Central memory CD8-positive, alpha-beta T cell (primary cell): ENCODE measurements around the gene PRKAA1.
"Not testable (repeated sequence)": the region's sequence is repeated elsewhere in the genome, so short reads cannot be mapped to it uniquely, and the experiment has no call there.

ENCODE experiments used
- ATAC-seq: fragments of 150-1000 bp; cut with Tn5 transposase; replicated peaks from 2 replicates; pipeline ENCODE4 v1.10.0; 2022; ENCODE audit warnings: mild to moderate bottlenecking, moderate FRiP score, moderate number of reproducible peaks; ENCODE audit not compliant: poor library complexity, severe bottlenecking; ENCODE audit errors: extremely low read depth
- DNase-seq, 2 donors: peaks; one replicate each; pipeline ENCODE4 v3.0.0; 2021; ENCODE audit warnings: low spot score in 2 of 2
- H3K27ac Mint-ChIP-seq: one replicate; pipeline ENCODE4 v1.8.0; 2022; ENCODE audit warnings: low read depth, mild to moderate bottlenecking, moderate library complexity, mixed read lengths
- H3K27me3 Mint-ChIP-seq: one replicate; pipeline ENCODE4 v1.8.0; 2022; ENCODE audit warnings: mixed read lengths
- H3K36me3 Mint-ChIP-seq: one replicate; pipeline ENCODE4 v1.8.0; 2022; ENCODE audit warnings: mild to moderate bottlenecking, moderate library complexity, mixed read lengths; ENCODE audit not compliant: insufficient read depth
- H3K4me1 Mint-ChIP-seq: one replicate; pipeline ENCODE4 v1.8.0; 2022; ENCODE audit warnings: mixed read lengths
- H3K4me3 Mint-ChIP-seq: one replicate; pipeline ENCODE4 v1.8.0; 2022; ENCODE audit warnings: mild to moderate bottlenecking, moderate library complexity, mixed read lengths
- H3K9me3 Mint-ChIP-seq: one replicate; pipeline ENCODE4 v1.8.0; 2022; ENCODE audit warnings: mixed read lengths

PRKAA1 gene

DNA sequence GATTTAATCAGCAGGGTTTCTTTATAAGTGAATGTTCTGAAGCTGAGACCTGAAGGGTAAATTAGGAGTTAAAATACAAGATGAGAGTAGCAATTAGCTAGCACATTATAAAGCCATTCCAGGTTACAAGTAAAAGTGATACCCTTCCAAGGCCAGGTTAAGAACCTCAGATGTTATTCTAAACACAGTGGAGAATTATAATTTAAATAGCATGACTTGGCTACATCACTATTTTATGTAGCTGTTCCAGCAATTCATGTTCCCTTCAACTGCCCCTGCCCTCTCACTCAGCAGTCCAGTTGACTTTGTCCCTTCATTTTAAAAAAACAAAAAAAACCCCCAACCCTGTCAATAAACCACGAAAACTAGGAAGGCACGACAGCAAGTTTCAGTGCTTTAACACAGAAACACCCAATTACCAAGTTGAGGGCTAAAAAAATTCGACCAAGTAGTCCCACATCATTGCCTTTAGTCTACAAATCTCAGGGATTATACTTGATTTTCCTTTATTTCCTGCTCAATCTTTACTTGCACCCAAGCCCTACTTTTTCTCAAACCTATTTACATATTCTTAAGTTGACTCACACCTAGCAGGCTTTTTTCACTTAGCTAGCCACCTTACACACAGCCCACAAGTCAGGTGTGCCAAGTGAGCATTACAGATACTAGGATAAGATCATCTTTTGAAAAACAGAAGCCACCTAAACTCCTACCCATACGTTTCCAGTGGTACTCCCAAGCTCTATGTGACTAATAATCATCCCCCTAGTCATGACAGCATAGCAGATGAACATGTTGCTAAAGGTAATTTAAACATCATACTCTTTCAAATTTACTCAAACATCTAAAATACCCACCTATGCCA, 33.4 kb upstream of the PRKAA1 start:
- no peak overlapping the region for H3K4me3 Mint-ChIP-seq
- H3K9me3 Mint-ChIP-seq: no peaks in the 10 kb centered on the region
- DNase-seq (no peak), ATAC-seq (no peak)
- peak overlapping the region; percentile 90 for H3K27ac Mint-ChIP-seq
- no peaks in the 10 kb centered on the region for H3K27me3 Mint-ChIP-seq
- H3K36me3 Mint-ChIP-seq: peaks cover 85% of the 10 kb centered on the region
- peaks cover 54% of the 10 kb centered on the region for H3K4me1 Mint-ChIP-seq

DNA sequence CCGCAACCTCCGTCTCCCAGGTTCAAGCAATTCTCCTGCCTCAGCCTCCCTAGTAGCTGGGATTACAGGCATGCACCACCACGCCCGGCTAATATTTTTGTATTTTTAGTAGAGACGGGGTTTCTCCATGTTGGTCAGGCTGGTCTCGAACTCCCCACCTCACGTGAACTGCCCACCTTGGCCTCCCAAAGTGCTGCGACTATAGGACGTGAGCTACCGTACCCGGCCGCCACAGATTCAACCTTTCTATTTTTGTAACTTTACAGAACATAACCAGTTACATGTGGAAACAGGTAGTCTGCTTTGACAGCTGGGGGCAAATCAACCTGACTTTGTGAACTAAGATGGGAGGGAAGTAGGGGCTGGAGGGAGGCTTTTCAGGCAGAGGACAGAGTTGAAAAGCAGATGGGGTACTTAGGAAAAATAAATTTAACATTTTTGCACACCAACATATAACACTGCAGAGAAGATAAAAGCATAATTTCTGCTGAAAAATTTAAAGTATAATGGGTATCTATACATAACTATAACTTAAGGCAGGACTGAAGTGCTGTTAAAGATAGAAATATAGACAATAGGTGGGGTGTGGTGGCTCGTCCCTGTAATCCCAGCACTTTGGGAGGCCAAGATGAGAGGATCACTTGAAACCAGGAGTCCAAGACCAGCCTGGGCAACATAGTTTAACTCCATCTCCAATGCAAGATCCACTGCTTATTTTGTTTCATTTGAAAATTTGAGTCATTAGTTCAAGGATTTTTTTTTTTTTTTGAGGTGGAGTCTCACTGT, 31.8 kb upstream of the PRKAA1 start:
- H3K27me3 Mint-ChIP-seq: no peaks in the 10 kb centered on the region
- H3K4me3 Mint-ChIP-seq: no peak overlapping the region
- H3K27ac Mint-ChIP-seq: no peak overlapping the region
- no peaks in the 10 kb centered on the region for H3K9me3 Mint-ChIP-seq
- peaks cover 53% of the 10 kb centered on the region for H3K4me1 Mint-ChIP-seq
- DNase-seq (no peak), ATAC-seq (no peak)
- H3K36me3 Mint-ChIP-seq: peaks cover 83% of the 10 kb centered on the region

DNA sequence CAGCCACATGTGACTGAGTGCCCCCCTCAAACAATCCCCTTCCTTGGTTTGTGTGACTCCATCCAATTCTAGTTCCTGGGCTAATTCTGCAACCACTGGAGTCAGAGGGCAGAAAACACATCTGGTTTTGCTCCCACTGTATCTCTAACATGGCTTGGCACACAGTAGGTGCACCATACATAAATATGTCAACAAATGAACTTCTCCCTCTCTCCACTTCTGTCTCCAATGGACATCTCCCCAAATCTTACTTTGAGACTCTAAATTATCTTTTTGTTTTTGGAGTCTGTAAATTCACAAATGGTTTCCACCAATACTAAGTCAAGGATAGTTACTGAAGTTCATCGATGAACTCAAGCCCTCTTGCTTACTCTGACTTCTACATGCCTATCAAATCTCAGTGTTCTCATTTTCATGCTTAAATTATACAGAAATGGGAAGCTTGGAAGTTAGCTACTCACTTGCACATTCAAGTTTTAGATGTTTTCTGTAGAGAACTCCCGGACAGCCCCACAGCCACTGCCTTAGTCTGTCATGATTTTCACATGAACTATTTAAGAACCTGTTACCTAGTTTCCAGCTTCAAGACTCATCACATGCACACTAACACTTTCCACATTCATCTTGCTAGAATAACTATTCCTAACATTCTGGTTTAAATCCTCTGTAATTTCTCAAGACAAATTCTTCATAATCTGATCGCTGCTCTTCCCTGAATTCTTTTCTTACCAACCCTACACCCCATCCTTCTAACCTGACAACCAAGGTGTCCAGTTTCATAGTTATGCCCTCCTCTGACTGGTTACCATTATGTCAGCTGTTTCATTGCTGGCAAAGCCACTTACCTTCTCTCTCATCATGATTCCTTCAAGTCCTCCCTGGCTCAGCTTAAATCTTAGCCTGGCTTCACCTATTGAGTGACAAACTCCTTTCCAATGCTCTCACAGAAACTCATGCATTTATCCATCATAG, 30.8 kb upstream of the PRKAA1 start:
- DNase-seq (no peak), ATAC-seq (no peak)
- peak overlapping the region; percentile 36 for H3K27ac Mint-ChIP-seq
- peaks cover 75% of the 10 kb centered on the region for H3K36me3 Mint-ChIP-seq
- no peaks in the 10 kb centered on the region for H3K9me3 Mint-ChIP-seq
- H3K4me3 Mint-ChIP-seq: no peak overlapping the region
- H3K27me3 Mint-ChIP-seq: no peaks in the 10 kb centered on the region
- peaks cover 45% of the 10 kb centered on the region for H3K4me1 Mint-ChIP-seq

DNA sequence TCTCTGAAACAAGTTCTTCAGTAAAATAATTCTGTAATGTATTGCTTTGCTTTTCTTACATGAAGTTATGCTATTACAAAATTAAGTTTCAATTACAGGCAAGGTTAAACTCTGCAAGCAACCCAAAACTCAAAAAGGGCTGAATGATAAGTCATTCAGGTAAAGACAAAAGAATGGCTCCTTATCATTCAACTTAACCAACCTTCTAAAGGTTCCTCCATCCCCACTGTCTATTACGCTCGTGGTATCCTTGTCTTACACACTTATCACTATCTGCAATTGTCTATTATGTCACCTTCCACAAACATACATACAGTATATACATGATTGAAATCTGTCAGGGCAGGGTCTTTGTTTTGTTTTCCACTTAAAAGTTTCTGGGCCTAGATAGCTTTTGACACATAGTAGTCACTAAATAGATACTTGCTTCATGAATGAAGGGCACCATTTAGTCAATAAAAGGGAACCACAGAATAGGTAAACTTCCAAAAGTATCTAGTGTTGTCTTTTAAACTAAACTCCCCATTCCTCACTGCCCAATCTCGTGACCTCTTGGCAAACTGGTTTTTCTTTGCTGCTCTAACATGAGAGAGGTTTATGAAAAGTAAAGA, 30.0 kb upstream of the PRKAA1 start:
- ATAC-seq (no peak), DNase-seq (no peak)
- H3K36me3 Mint-ChIP-seq: peaks cover 68% of the 10 kb centered on the region
- peaks cover 42% of the 10 kb centered on the region for H3K4me1 Mint-ChIP-seq
- H3K27me3 Mint-ChIP-seq: no peaks in the 10 kb centered on the region
- no peaks in the 10 kb centered on the region for H3K9me3 Mint-ChIP-seq
- H3K27ac Mint-ChIP-seq: peak overlapping the region; percentile 36
- no peak overlapping the region for H3K4me3 Mint-ChIP-seq

DNA sequence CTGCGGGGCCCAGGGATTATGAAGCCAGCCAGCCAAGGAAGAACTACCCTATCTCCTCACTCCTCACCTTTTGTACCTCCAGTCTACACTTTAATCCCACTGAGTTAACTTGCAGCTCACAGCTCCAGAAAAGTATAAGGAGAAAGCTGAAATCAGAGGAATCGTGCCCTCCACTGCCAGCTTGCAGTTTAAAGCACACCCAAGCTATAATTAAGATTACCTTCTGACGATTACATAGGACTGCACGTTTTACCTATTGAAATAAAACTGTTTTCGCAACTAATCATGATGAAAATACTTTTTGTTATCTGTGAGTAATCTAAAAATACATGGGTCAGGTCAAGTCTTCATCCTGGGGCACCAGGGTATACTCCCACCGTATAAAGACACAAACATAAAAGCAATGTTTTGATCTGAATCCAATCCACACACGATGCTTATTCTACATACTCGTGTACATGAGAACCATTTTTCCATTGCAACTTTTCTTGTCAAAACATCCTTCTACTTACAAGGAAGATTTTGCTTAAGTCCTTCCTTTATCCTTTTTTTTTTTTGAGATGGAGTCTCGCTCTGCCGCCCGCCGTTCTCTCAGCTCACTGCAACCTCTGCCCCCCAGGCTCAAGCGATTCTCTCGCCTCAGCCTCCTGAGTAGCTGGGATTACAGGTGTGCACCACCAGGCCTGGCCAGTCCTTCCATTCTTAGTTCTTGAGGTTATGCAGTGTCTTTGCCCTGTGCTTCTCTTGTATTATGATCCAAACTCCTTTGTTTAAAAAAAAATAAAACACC, 29.2 kb upstream of the PRKAA1 start:
- ATAC-seq: no peak
- H3K9me3 Mint-ChIP-seq: no peaks in the 10 kb centered on the region
- H3K36me3 Mint-ChIP-seq: peaks cover 61% of the 10 kb centered on the region
- peaks cover 35% of the 10 kb centered on the region for H3K4me1 Mint-ChIP-seq
- no peak for DNase-seq
- H3K4me3 Mint-ChIP-seq: no peak overlapping the region
- no peaks in the 10 kb centered on the region for H3K27me3 Mint-ChIP-seq
- H3K27ac Mint-ChIP-seq: peak overlapping the region; percentile 36

DNA sequence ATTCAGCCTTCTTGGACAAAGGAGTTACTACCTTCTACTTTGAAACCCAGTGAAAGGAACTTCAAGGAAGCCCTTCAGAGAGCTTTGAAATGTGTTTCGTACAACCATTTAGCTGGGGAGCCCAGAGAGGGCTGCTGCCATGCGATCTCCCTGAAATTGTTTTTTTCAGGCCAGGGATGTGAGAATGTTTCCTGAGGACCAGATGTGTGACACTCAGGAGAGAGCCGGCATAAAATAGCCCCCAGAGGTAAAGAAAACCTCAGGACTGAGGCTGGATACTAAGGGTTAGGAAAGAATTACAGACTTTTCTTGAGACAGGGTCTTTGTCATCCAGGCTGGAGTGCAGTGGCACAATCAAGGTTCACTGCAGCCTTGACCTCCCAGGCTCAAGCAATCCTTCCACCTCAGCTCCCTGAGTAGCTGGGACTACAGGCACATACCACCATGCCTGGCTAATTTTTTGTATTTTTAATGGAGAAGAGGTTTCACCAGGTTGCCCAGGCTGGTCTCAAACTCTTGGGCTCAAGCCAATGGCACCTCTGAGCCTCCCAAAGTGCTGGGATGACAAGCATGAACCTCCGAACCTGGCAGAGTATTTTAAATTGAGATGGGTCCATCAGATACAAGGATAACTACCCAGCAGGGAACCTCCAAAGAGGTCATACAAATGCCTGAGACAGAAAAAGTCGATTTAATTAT, 28.5 kb upstream of the PRKAA1 start:
- H3K27me3 Mint-ChIP-seq: no peaks in the 10 kb centered on the region
- H3K36me3 Mint-ChIP-seq: peaks cover 54% of the 10 kb centered on the region
- no peak for DNase-seq
- no peak overlapping the region for H3K27ac Mint-ChIP-seq
- peaks cover 29% of the 10 kb centered on the region for H3K4me1 Mint-ChIP-seq
- ATAC-seq: no peak
- H3K9me3 Mint-ChIP-seq: no peaks in the 10 kb centered on the region
- H3K4me3 Mint-ChIP-seq: no peak overlapping the region

DNA sequence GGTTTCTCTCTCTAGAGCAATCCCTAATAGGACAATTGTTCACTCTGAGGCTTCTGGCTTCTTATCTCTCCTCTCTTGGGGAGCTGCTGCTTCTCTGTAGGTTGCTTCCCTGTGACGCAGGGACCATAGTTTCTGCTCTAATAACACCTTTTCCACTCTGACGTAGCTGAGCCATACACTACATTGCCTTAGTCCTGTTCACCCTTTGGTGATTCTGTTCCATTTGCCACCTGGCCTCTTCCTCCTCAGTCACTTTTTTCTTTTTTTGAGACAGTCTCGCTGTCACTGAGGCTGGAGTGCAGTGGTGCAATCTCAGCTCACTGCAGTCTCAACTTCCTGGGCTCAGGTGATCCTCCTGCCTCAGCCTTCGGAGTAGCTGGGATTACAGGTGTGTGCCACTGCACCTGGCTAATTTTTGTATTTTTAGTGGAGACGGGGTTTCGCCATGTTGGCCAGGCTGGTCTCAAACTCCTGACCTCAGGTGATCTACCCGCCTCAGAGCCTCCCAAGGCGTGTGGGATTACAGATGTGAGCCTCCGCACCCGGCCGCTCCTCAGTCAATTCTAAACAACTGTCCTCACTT, 27.4 kb upstream of the PRKAA1 start:
- H3K27me3 Mint-ChIP-seq, ATAC-seq, DNase-seq, H3K4me3 Mint-ChIP-seq, H3K9me3 Mint-ChIP-seq, H3K27ac Mint-ChIP-seq: not testable (repeated sequence)
- H3K36me3 Mint-ChIP-seq: peaks cover 43% of the 10 kb centered on the region
- H3K4me1 Mint-ChIP-seq: peaks cover 23% of the 10 kb centered on the region

DNA sequence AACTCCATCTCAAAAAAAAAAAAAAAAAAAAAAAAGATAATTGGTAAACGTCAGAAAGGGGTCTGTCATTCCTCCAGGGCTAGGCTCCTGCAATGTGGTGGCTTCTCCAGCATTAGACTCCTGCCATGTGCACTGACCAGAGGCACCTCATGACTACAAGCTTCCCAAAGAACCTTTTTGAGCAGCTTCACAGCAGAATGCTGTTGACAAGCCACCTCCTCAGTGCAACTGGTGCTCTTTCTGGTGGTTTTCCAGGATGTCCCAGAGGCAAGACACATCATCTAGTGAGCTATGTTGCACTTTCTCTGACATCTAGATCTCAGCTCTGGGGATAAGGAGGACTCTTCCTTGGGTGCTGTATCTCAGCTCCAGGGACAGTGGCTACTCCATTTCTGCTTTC, 25.3 kb upstream of the PRKAA1 start:
- DNase-seq (no peak), ATAC-seq (no peak)
- Mint-ChIP-seq H3K9me3 (no peaks in the 10 kb centered on the region), H3K36me3 (peaks cover 26% of the 10 kb centered on the region), H3K4me3 (no peak overlapping the region), H3K27me3 (no peaks in the 10 kb centered on the region), H3K27ac (no peak overlapping the region), H3K4me1 (peaks cover 11% of the 10 kb centered on the region)

DNA sequence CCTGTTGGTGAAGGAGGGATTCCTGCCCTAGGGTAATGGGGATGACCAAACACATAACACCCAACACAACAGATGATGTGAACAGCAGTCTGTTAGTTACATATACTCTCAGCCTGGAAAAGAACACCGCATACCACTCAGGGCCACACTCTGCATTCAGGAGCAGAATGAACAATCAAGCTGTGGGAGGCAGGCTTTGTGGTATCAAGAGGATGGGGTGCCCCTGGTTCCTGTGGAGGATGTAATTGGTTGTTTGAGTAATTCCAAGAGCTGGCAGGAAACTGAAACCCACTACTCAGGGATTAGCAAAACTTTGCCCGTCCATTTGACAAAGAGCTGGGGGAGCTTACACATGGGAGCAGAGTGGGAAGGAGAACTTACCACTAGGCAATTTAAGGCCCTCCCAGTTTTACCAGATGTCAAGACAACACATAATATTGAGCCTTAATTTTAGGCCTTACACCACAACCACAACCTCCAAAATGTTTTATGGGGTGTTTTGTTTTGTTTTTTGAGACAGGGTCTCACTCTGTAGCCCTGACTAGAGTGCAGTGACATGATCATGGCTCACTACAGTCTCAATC, 15.6 kb upstream of the PRKAA1 start:
- Mint-ChIP-seq H3K4me3 (no peak overlapping the region), H3K27ac (no peak overlapping the region), H3K4me1 (no peaks in the 10 kb centered on the region), H3K36me3 (no peaks in the 10 kb centered on the region), H3K9me3 (no peaks in the 10 kb centered on the region), H3K27me3 (no peaks in the 10 kb centered on the region)
- DNase-seq (no peak), ATAC-seq (no peak)

DNA sequence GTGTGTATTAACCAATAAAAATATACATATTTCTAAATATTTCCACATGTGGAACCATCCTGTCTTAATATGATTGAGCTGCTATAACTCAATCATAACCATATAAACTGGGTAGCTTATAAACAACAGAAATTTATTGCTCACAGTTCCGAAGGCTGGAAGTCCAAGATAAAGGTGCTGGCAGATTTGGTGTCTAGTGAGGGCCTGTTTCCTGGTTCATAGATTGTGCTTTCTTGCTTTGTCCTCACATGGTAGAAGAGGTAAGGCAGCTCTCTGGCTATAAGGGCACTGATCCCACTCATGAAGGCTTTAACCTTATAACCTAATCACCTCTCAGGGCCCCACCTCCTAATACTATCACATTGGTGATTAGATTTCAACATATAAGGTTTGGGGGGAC, 14.0 kb upstream of the PRKAA1 start:
- no peak overlapping the region for H3K27ac Mint-ChIP-seq

More for the DNA sequence above, 14.0 kb upstream of the PRKAA1 start:
- Mint-ChIP-seq H3K9me3 (no peaks in the 10 kb centered on the region), H3K4me1 (no peaks in the 10 kb centered on the region), H3K4me3 (no peak overlapping the region), H3K27me3 (no peaks in the 10 kb centered on the region), H3K36me3 (no peaks in the 10 kb centered on the region)
- ATAC-seq: no peak
- no peak for DNase-seq
